Gastroesophageal sphincter (tissue), 3 donors: ENCODE data around the gene DIAPH2.

Source experiments
- CTCF ChIP-seq, 4 experiments: fragments of 200-600 bp in 2 of 4; fragments of 450-650 bp in 2 of 4; sonication (generic) in 1 of 4; IDR thresholded peaks; one replicate each; pipeline ENCODE4 v1.5.1; 2017 to 2019; ENCODE audit warnings: antibody characterized with exemption in 4 of 4, mild to moderate bottlenecking in 2 of 4, moderate library complexity in 2 of 4
- EP300 ChIP-seq: sonication (generic); formaldehyde crosslinking; IDR thresholded peaks from one replicate; pipeline ENCODE4 v1.6.1; 2017; ENCODE audit warnings: antibody characterized with exemption, mild to moderate bottlenecking
- POLR2A ChIP-seq, 2 donors: fragments of 450-650 bp; IDR thresholded peaks; one replicate each; pipeline ENCODE4 v1.6.1; 2017; ENCODE audit warnings: antibody characterized with exemption in 2 of 2, mild to moderate bottlenecking in 2 of 2, moderate library complexity in 1 of 2

GRCh38 chrX:97389761-97390192, 705.1 kb downstream of the DIAPH2 start:
- TF ChIP-seq CTCF (IDR thresholded peaks at IDR 0.05), result no peak
- TF ChIP-seq POLR2A (IDR thresholded peaks at IDR 0.05), result no peak
- TF ChIP-seq EP300, result no peak
